Erythroblast (primary cell): Measurements from ENCODE around the gene FOXA1.

Experiments used
- GATA1 ChIP-seq: IDR thresholded peaks from 2 replicates; pipeline ENCODE4 v1.6.1; 2011; ENCODE audit warnings: low read depth, mild to moderate bottlenecking, control low read depth, low read length, moderate library complexity
- POLR2A ChIP-seq: IDR thresholded peaks from 2 replicates; pipeline ENCODE4 v1.6.1; 2011; ENCODE audit warnings: mild to moderate bottlenecking, low read length

DNA sequence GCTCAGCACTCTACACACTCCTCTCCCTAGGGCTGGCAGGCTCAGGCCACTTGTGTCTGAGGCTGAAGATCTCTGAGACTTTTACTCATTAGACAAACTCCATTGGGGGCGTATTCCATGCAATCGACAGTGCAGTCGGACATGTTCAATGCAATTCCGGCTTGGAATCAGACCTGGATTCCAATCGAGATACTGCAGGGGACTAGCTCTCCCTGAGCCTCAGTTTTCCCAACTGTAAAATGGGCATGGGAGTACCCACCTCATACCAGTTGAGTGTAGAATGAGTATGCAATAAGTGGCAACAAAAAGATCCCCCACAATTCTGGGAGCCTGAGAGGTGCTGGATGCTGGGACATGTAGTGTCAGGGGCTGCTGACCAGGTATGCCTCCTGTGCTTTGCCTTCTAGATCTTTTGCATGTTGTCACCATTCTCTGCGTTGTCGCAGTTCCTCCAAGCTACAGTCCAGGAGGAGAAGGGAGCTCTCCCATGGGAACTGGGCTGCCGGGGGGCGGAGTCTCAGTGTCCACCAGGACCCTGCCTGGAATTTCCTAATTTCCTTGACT, 8.7 kb upstream of the FOXA1 start:
- TF ChIP-seq POLR2A (no peak), GATA1 (no peak)
